ENCODE results near the gene MRPS14. TPM values are rescaled to one million over a fixed set of nuclear protein-coding genes. Genes with fewer than 3 reads are reported as not detected.

Gene MRPS14
- 10 to 100 TPM; 48.8 to 51.2 TPM for total RNA-seq

DNA sequence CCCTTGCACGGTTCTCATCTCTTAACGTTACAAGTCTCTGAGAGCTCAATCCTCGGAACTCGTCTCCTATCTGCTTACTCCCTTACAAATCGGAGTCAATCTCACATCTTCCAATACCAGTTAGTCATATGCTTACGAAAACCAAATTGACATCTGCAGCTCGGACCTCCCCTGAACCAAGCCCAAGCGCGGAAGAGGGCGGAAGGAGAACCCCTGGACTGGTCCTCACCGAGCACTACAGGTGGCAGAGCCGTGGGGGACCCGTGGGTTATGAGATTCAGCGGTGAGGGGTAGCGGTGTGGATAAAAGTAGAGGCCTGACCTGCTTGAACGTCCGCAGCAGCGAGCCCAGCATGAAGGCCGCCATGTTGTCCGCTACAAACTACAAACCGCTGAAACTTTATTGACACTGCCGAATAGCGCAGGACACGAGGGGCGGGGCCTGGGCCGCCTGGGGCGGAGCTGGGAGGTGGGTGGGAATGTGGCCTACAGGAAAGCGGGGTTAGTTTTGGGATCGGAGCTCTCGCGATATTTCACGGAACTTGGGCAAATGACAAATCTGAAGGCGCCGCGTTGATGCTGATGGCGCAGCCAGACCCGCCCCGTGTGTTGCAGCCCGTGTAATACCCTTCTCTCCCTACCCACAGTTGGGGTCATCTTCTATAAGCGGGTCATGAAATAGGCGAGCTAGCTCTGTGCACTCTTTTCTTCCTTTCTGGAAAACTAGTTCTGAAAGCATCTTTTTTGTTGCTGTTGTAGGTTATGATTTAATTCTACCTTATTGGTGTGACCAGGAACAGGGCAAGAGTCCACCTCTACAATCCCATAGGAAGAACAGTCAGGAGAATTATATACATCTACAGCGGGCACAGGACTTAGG is at the start of gene MRPS14:
Gene MRPS14, minus strand, starts transcription at position 383 of the 879 bp plus-strand sequence. Its CDS starts 17 bp downstream, at position 366.
- Mint-ChIP-seq H3K9me3 (peaks cover 5% of the 10 kb centered on the region), H3K27ac (peak within 1 kb of the TSS; percentile 86), H3K4me1 (ENCODE audit: low read depth) (peaks cover 31% of the 10 kb centered on the region), H3K4me3 (peak within 1 kb of the TSS; percentile 87), H3K36me3 (ENCODE audit: low read depth) (peaks cover 14% of the 10 kb centered on the region), H3K27me3 (ENCODE audit: low read depth) (no peaks in the 10 kb centered on the region)
- intact Hi-C loops (cut with micrococcal nuclease): loop anchor here (1.0 to 10.0 kb wide), 8 partner anchors 24 to 1548 kb away; partner anchors contain the start of genes CACYBP, COP1, PRDX6 and RC3H1
- CTCF ChIA-PET: interaction anchor here (0.7 to 3.8 kb wide), 10 partner anchors 10 to 739 kb away, joined by 3 to 19 read pairs (median 4); no protein-coding TSS in a partner anchor
- peak; percentile 100 for DNase-seq

DNA sequence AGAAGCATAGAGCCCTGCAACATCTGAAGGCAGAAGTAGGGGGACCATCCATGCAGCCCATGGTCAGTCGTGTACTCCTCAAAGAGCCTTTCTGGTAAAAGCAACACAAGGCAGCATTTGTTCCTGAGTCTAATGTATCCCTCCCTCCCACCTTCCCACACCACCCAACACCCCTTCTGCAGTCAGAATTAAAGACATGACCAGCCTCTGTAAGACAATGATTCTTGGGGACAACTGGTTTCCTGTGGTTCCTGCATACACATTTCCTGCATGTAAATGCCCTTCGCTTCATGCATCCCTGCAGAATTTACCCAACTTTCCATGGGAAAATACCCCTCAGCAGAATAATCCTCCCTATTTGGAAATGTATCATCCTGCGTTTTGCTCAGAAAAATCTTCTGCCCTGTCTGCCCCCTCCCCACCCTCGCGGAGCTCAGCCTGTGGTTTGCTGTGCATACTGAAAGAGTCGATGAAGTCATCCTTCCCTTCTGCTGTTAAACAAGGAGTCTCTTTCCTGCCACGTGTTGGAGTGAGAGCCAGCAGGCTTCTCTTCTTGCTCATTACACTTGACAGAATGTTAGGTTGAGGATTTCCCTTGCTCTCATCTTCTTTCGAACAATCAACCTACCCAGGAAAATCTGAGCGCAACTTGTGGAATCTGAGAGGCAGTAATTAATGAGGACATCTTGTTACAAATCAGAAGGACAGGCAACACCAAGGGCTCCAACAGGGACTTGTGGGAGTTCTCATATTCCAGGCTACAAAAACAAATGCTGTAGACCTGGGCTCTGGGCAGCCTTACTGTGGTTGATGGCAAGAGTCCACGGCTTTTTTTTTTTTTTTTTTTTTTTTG is 49.1 kb upstream of the MRPS14 start:
- Mint-ChIP-seq H3K4me3 (no peak overlapping the region), H3K9me3 (no peaks in the 10 kb centered on the region), H3K27me3 (ENCODE audit: low read depth) (peaks cover 10% of the 10 kb centered on the region), H3K4me1 (ENCODE audit: low read depth) (peaks cover 12% of the 10 kb centered on the region), H3K27ac (no peak overlapping the region), H3K36me3 (ENCODE audit: low read depth) (no peaks in the 10 kb centered on the region)
- intact Hi-C loops (cut with micrococcal nuclease): loop anchor here (2.0 kb wide), 1 partner anchor 44 kb away; no protein-coding TSS in a partner anchor
- CTCF ChIA-PET: interaction anchor here (1.2 kb wide), 1 partner anchor 53 kb away, joined by 4 read pairs; no protein-coding TSS in a partner anchor
- peak; percentile 76 for DNase-seq

DNA sequence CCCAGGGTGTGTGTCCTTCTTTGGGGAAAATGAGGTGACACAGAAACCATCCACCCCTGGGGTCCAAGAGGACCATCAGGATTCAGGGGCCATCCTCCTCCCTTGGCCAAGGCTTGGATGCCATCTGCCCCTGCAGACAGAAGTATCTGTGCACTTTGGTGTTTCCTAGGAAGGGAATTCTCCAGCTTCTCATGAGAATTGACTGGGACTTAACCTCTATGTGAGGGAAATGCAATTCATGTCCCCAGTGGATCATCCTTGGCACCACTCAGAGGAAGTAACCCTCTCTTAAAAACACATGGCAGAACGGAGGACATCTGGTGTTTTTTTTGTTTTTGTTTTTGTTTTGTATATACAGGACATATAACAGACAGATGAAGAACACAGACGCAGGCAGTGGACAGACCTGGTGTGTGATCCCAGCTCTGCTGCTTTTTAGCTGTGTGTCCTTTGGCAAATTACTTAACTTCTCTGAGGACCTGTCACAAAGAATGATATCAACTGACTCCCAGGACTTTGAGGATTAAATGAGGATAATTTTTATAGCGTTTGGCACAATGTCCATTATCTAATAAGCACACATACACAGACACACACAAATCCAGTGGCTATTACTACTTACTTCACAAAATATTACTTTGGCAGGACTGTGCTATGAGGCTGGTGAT is 48.2 kb upstream of the MRPS14 start:
- CTCF ChIA-PET: interaction anchor here (1.2 kb wide), 1 partner anchor 54 kb away, joined by 4 read pairs; no protein-coding TSS in a partner anchor
- Mint-ChIP-seq H3K36me3 (ENCODE audit: low read depth) (no peaks in the 10 kb centered on the region), H3K4me1 (ENCODE audit: low read depth) (peaks cover 12% of the 10 kb centered on the region), H3K9me3 (no peaks in the 10 kb centered on the region), H3K27me3 (ENCODE audit: low read depth) (peaks cover 10% of the 10 kb centered on the region), H3K4me3 (no peak overlapping the region), H3K27ac (peak overlapping the region; percentile 30)
- no peak for DNase-seq
- intact Hi-C loops (cut with micrococcal nuclease): no loop called here

DNA sequence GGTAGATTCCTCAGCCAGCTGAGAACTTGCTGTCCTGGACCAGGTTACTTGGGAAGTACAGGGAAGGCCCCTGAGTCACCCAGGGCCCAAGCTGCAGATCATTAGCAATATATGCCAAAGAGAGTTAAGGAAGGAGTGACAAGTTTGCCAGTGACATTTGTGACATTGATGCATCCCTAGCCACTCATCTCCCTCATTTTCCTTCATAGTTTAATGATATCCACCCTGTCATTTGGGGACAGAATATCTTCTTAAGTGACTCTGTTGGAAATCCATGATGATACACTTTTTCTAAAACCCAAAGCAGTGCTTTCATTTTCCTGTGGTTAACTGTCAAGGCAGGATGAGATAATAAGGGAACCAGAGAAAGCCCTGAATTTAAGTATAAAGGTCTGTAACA is 47.6 kb upstream of the MRPS14 start:
- no peak overlapping the region for H3K27ac Mint-ChIP-seq
- intact Hi-C loops (cut with micrococcal nuclease): no loop called here
- no peak overlapping the region for H3K4me3 Mint-ChIP-seq
- no peak for DNase-seq
- peaks cover 12% of the 10 kb centered on the region for H3K4me1 Mint-ChIP-seq (ENCODE audit: low read depth)
- no peaks in the 10 kb centered on the region for H3K9me3 Mint-ChIP-seq
- H3K27me3 Mint-ChIP-seq (ENCODE audit: low read depth): peaks cover 10% of the 10 kb centered on the region
- no peaks in the 10 kb centered on the region for H3K36me3 Mint-ChIP-seq (ENCODE audit: low read depth)
- CTCF ChIA-PET: interaction anchor here (1.7 kb wide), 1 partner anchor 41 kb away, joined by 4 read pairs; no protein-coding TSS in a partner anchor

DNA sequence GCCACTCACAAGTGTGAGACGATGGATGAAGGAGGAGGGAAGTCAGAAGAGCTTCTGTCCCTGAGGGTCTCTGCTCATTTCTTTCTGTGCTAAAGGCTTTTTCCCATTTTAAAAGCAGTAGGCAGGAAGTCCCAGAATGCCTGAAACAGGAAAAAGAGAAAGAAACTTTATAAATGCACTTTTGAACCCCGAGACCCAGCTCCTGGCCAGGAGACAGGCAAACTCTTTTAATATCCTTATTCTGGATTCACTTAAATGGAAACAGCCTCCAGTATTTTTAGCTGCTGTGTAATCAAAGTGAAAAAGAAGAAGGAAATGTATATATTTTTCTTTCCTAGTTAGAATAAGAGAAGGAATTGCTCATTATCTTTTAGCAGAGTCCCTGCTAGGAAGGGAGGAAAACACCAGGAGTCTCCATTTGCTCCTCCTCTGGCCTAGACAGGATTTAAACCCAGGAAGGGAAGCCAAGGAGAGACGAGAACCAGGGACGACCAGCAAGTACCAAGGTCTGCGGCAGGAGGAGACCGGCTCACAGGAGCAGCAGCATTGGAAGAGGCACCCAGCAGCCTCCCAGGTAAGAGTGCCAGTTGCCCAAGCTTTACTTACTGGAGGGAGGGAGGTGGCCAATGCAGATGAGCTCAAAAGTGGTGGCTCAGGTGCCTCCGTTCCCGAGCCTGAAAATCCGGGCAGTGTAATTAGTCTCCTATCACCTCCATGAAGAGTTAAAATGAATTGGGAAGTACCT is 44.3 kb upstream of the MRPS14 start, which contains the start of gene TNN:
Gene TNN, plus strand, starts transcription at position 472 of the 745 bp plus-strand sequence. CDS start 9,586 bp downstream, outside the sequence.
- Mint-ChIP-seq H3K36me3 (ENCODE audit: low read depth) (no peaks in the 10 kb centered on the region), H3K27ac (no peak within 1 kb of the TSS)

DNA sequence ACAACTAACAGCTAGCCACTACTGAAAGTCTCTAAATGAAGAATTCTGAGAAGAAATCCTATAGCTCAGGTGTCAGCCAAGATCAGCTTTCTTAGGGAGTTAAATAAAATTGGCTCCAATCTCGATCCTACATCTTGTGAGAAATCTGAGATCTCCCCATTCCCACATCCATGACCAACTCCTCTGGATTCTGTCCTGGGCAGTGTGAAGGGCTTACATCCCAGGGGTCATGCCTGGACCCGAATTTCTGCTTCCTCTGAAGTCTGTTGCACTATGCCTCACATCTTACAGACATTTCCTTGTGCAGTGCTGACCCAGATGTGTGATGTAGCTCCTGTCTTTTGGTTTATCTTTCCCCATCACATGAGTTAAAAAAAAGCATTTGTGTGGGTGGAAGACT is 39.6 kb upstream of the MRPS14 start:
- Mint-ChIP-seq H3K27me3 (ENCODE audit: low read depth) (no peaks in the 10 kb centered on the region), H3K9me3 (no peaks in the 10 kb centered on the region), H3K36me3 (ENCODE audit: low read depth) (no peaks in the 10 kb centered on the region), H3K4me3 (no peak overlapping the region), H3K4me1 (ENCODE audit: low read depth) (no peaks in the 10 kb centered on the region), H3K27ac (no peak overlapping the region)
- intact Hi-C loops (cut with micrococcal nuclease): no loop called here
- CTCF ChIA-PET: no interaction called here
- DNase-seq: no peak

More for the DNA sequence above, 44.3 kb upstream of the MRPS14 start, which contains the start of gene TNN:
- Mint-ChIP-seq H3K4me1 (ENCODE audit: low read depth) (peaks cover 8% of the 10 kb centered on the region), H3K4me3 (no peak within 1 kb of the TSS), H3K9me3 (no peaks in the 10 kb centered on the region), H3K27me3 (ENCODE audit: low read depth) (peaks cover 4% of the 10 kb centered on the region)
- CTCF ChIA-PET: interaction anchor here (0.9 kb wide), 1 partner anchor 58 kb away, joined by 3 read pairs; no protein-coding TSS in a partner anchor
- DNase-seq: no peak
- intact Hi-C loops (cut with micrococcal nuclease): no loop called here

DNA sequence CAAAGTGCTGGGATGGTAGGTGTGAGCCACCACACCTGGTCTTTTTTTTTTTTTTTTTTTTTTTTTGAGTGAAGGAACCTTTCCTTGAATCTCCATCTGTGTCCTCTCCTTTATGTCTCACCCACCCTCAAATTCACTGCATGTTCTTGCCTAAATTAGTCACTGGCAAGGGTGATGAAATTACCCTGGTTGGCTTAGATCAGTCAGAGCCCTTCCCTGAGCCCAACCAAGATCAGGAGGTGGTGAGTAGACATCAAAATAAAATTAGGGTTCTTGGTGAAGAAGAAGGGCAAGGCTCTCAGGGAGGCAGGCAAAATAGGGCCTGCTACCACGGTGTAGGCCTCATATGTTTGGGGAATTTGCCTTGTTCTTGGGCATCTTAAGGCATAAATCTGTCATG is 39.1 kb upstream of the MRPS14 start:
- Mint-ChIP-seq H3K9me3 (no peaks in the 10 kb centered on the region), H3K27me3 (ENCODE audit: low read depth) (no peaks in the 10 kb centered on the region)

DNA sequence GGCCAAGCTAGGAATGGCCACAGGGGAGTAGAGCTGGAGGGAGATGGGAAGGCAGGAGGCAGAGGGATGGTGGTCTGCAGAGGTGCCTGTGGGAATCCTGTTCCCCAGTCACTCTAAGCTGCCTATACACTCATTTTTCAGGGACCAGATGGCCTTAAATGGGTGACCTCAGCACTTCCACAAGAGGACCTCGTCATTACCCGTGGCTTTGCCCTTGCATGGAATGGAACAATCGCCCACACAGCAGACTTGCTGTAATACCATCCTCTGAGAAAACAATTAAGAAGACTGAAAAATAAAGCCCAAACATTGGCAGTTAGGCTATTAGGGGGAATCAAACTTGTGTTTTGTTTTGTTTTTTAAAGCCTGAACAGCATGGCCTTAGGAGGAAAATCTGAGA is 31.5 kb upstream of the MRPS14 start:
- H3K27ac Mint-ChIP-seq: no peak overlapping the region
- H3K4me1 Mint-ChIP-seq (ENCODE audit: low read depth): no peaks in the 10 kb centered on the region
- intact Hi-C loops (cut with micrococcal nuclease): no loop called here
- CTCF ChIA-PET: interaction anchor here (1.2 kb wide), 1 partner anchor 25 kb away, joined by 3 read pairs; no protein-coding TSS in a partner anchor
- peaks cover 8% of the 10 kb centered on the region for H3K27me3 Mint-ChIP-seq (ENCODE audit: low read depth)
- no peaks in the 10 kb centered on the region for H3K36me3 Mint-ChIP-seq (ENCODE audit: low read depth)
- H3K9me3 Mint-ChIP-seq: peaks cover 3% of the 10 kb centered on the region
- DNase-seq: no peak
- H3K4me3 Mint-ChIP-seq: no peak overlapping the region

More for the DNA sequence above, 39.1 kb upstream of the MRPS14 start:
- CTCF ChIA-PET: no interaction called here
- H3K4me1 Mint-ChIP-seq (ENCODE audit: low read depth): no peaks in the 10 kb centered on the region
- intact Hi-C loops (cut with micrococcal nuclease): no loop called here
- H3K36me3 Mint-ChIP-seq (ENCODE audit: low read depth): no peaks in the 10 kb centered on the region
- DNase-seq: no peak
- H3K27ac Mint-ChIP-seq: no peak overlapping the region
- no peak overlapping the region for H3K4me3 Mint-ChIP-seq

DNA sequence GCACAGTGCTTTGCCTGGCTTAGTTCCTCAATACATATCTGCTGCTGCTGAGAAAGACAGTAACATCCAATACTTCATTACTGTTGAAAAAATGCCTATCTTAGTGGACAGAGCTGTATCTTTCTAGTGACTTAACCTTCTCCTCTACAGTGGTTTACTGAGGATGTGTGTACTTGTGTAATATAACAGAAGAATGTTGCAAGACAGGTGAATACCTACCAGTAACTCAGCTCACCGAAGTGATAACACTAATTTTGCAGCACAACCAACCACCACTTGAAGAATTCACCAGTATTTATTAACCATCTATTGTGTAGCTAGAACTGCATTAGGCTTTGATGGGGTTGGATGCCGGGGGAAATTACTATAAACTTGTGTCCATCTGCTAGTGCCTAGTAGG is 27.8 kb upstream of the MRPS14 start:
- no peak overlapping the region for H3K27ac Mint-ChIP-seq
- DNase-seq: no peak
- peaks cover 21% of the 10 kb centered on the region for H3K27me3 Mint-ChIP-seq (ENCODE audit: low read depth)
- CTCF ChIA-PET: interaction anchor here (0.7 to 1.3 kb wide), 5 partner anchors 20 to 104 kb away, joined by 3 to 6 read pairs (median 4); no protein-coding TSS in a partner anchor
- H3K4me3 Mint-ChIP-seq: no peak overlapping the region
- no peaks in the 10 kb centered on the region for H3K4me1 Mint-ChIP-seq (ENCODE audit: low read depth)
- no peaks in the 10 kb centered on the region for H3K9me3 Mint-ChIP-seq
- no peaks in the 10 kb centered on the region for H3K36me3 Mint-ChIP-seq (ENCODE audit: low read depth)
- intact Hi-C loops (cut with micrococcal nuclease): no loop called here

DNA sequence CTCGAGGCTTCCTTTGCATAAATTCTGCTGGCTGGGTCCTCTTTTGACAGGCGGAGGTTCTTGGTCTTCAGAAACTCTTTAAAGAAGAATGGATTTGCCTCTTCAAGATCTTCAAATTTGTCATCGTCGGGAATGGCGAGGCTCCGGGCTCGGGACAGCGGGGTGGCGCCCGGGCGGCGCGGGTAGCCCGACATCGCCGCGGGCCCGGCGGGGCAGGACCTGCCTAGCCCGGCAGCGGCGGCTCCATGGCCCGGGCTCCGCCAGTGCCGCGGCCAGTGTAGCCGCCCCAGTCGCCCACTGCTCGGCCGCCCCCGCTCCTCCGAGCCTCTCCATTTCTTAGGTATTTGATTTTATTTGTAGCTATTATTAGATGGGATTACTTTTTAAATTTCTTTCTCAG is 22.3 kb upstream of the MRPS14 start:
- H3K27ac Mint-ChIP-seq: no peak overlapping the region
- CTCF ChIA-PET: interaction anchor here (1.1 kb wide), 1 partner anchor 16 kb away, joined by 3 read pairs; no protein-coding TSS in a partner anchor
- no peak overlapping the region for H3K4me3 Mint-ChIP-seq
- no peak for DNase-seq
- intact Hi-C loops (cut with micrococcal nuclease): no loop called here
- H3K27me3 Mint-ChIP-seq (ENCODE audit: low read depth): peaks cover 23% of the 10 kb centered on the region
- no peaks in the 10 kb centered on the region for H3K9me3 Mint-ChIP-seq
- H3K4me1 Mint-ChIP-seq (ENCODE audit: low read depth): no peaks in the 10 kb centered on the region
- H3K36me3 Mint-ChIP-seq (ENCODE audit: low read depth): no peaks in the 10 kb centered on the region

DNA sequence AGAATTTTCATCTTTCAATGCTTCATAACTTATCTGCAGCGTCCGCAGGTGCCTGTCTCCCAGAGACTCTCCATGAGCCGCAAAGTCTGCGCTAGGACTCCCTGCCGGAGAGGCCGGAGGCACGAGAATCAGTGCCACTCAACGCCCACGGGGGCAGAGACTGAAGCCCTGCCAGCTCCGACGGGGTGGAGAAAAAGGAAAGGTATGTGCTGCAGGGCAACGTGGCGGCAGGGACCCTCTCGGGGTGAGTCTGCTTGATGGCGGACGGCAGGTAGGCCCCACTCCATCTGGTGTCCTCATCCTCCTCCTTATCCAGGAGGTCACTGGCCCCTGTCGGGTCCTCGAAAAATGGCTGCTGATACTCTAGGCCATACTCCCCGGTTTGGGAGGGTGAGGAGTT is 21.9 kb upstream of the MRPS14 start:
- no peaks in the 10 kb centered on the region for H3K4me1 Mint-ChIP-seq (ENCODE audit: low read depth)
- intact Hi-C loops (cut with micrococcal nuclease): no loop called here
- H3K36me3 Mint-ChIP-seq (ENCODE audit: low read depth): no peaks in the 10 kb centered on the region
- no peak overlapping the region for H3K27ac Mint-ChIP-seq
- no peaks in the 10 kb centered on the region for H3K9me3 Mint-ChIP-seq
- no peak overlapping the region for H3K4me3 Mint-ChIP-seq
- H3K27me3 Mint-ChIP-seq (ENCODE audit: low read depth): peaks cover 23% of the 10 kb centered on the region
- no peak for DNase-seq
- CTCF ChIA-PET: interaction anchor here (1.1 to 1.3 kb wide), 2 partner anchors 15 to 80 kb away, joined by 3 to 6 read pairs; no protein-coding TSS in a partner anchor

Measured in activated naive CD4-positive, alpha-beta T cell treated with anti-CD3 and anti-CD28 coated beads for 36 hours (primary cell).